Peyer's patch (tissue), 4 donors: ENCODE data around the gene CD164. TPM values are rescaled to one million over a fixed set of nuclear protein-coding genes. Genes with fewer than 3 reads are reported as not detected.
"Not testable (repeated sequence)": the region's sequence is repeated elsewhere in the genome, so short reads cannot be mapped to it uniquely, and the experiment has no call there.

Source experiments
- DNase-seq, 3 donors: peaks; one replicate each; pipeline ENCODE4 v3.0.0-alpha.2; 2017 to 2019
- H3K27ac ChIP-seq, 4 donors: fragments of 200-600 bp; sonication (generic); one replicate each; pipeline ENCODE4 v1.5.1; 2016 to 2019
- H3K27me3 ChIP-seq, 2 donors: fragments of 200-600 bp; sonication (generic); one replicate each; pipeline ENCODE4 v1.5.1; 2019
- H3K36me3 ChIP-seq, 3 donors: fragments of 200-600 bp; sonication (generic); one replicate each; pipeline ENCODE4 v1.5.1; 2016 to 2019
- H3K4me1 ChIP-seq, 4 donors: fragments of 200-600 bp; sonication (generic); one replicate each; pipeline ENCODE4 v1.5.1; 2016 to 2019
- H3K4me3 ChIP-seq, 4 donors: fragments of 200-600 bp; sonication (generic); 1 replicate in 3 of 4; 2 replicates in 1 of 4; pipeline ENCODE4 v1.5.1; 2016 to 2019; ENCODE audit warnings: mild to moderate bottlenecking in 1 of 4
- H3K9me3 ChIP-seq, 4 donors: fragments of 200-600 bp; sonication (generic); one replicate each; pipeline ENCODE4 v1.5.1; 2016 to 2019; ENCODE audit warnings: mild to moderate bottlenecking in 1 of 4
- POLR2A ChIP-seq, 2 donors: fragments of 450-650 bp; IDR thresholded peaks; one replicate each; pipeline ENCODE4 v1.5.1; 2017; ENCODE audit warnings: antibody characterized with exemption in 2 of 2, mild to moderate bottlenecking in 2 of 2, moderate library complexity in 2 of 2
- total RNA-seq, 4 donors: library from RNA; depleted of rRNA; stranded (reverse); fragments of >200 nt; gene quantifications; one replicate each; pipeline ENCODE4 v1.1.0, GENCODE V29; 2016
- TF ChIP-seq, protein P1 (sequence below), 6 experiments: fragments of 450-650 bp in 4 of 6; fragments of 200-600 bp in 2 of 6; sonication (generic) in 1 of 6; IDR thresholded peaks; one replicate each; pipeline ENCODE4 v1.5.1; 2017 to 2019; ENCODE audit warnings: antibody characterized with exemption in 6 of 6, mild to moderate bottlenecking in 3 of 6, moderate library complexity in 1 of 6

Gene CD164
- total RNA-seq, 4 donors from 2014 or later: 62.7 to 382 (median 216) TPM

DNA sequence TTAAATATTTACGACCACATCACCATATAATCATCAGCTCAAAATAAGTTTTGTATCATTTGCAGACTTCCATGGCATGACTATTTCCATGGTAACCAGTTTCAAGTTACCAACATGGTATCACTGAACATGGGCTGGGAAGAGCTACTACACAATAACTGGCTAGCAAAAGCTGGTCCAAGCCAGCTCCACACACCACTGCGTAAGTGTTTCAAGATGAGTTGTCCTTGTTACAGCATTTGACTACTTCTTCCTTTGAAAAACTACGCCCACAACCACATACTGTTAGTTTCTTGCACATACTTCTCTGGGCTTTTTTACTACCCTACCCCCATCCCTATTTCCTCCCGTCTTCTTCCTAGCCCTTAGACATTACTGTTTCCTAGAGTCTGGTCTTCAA lies 8.5 kb downstream of the CD164 start:
- TF ChIP-seq, protein P1, sequence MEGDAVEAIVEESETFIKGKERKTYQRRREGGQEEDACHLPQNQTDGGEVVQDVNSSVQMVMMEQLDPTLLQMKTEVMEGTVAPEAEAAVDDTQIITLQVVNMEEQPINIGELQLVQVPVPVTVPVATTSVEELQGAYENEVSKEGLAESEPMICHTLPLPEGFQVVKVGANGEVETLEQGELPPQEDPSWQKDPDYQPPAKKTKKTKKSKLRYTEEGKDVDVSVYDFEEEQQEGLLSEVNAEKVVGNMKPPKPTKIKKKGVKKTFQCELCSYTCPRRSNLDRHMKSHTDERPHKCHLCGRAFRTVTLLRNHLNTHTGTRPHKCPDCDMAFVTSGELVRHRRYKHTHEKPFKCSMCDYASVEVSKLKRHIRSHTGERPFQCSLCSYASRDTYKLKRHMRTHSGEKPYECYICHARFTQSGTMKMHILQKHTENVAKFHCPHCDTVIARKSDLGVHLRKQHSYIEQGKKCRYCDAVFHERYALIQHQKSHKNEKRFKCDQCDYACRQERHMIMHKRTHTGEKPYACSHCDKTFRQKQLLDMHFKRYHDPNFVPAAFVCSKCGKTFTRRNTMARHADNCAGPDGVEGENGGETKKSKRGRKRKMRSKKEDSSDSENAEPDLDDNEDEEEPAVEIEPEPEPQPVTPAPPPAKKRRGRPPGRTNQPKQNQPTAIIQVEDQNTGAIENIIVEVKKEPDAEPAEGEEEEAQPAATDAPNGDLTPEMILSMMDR (IDR thresholded peaks at IDR 0.05): no peak
- TF ChIP-seq POLR2A (IDR thresholded peaks at IDR 0.05): no peak
- DNase-seq: no peak
- no peak overlapping the region for H3K4me3 ChIP-seq
- peaks cover 0 to 16% (median under 1%) of the 10 kb centered on the region in 4 donors for H3K4me1 ChIP-seq
- H3K36me3 ChIP-seq: peaks cover 0 to 95% (median 7%) of the 10 kb centered on the region in 3 donors
- H3K9me3 ChIP-seq: no peaks in the 10 kb centered on the region
- H3K27me3 ChIP-seq: no peaks in the 10 kb centered on the region
- H3K27ac ChIP-seq: no peak overlapping the region

- no peak overlapping the region for H3K4me3 ChIP-seq
- no peaks in the 10 kb centered on the region for H3K27me3 ChIP-seq
- H3K9me3 ChIP-seq: no peaks in the 10 kb centered on the region
- peaks cover 0 to 97% (median 7%) of the 10 kb centered on the region in 3 donors for H3K36me3 ChIP-seq
- no peak for TF ChIP-seq POLR2A (IDR thresholded peaks at IDR 0.05)
- TF ChIP-seq, protein P1 (IDR thresholded peaks at IDR 0.05): no peak
- no peak overlapping the region for H3K27ac ChIP-seq
- no peak for DNase-seq
- H3K4me1 ChIP-seq: peaks cover 0 to 11% (median 0%) of the 10 kb centered on the region in 4 donors
Measured at GRCh38 chr6:109373331-109373730, 8.9 kb downstream of the CD164 start.

- H3K27ac ChIP-seq: no peak overlapping the region
- TF ChIP-seq, protein P1 (IDR thresholded peaks at IDR 0.05): no peak
- no peak for TF ChIP-seq POLR2A (IDR thresholded peaks at IDR 0.05)
- no peak for DNase-seq
- no peaks in the 10 kb centered on the region for H3K4me1 ChIP-seq
- H3K9me3 ChIP-seq: no peaks in the 10 kb centered on the region
- no peaks in the 10 kb centered on the region for H3K27me3 ChIP-seq
- no peak overlapping the region for H3K4me3 ChIP-seq
- H3K36me3 ChIP-seq: peaks cover 0 to 97% (median 7%) of the 10 kb centered on the region in 3 donors
Measured at GRCh38 chr6:109372130-109372529, 10.1 kb downstream of the CD164 start.

DNA sequence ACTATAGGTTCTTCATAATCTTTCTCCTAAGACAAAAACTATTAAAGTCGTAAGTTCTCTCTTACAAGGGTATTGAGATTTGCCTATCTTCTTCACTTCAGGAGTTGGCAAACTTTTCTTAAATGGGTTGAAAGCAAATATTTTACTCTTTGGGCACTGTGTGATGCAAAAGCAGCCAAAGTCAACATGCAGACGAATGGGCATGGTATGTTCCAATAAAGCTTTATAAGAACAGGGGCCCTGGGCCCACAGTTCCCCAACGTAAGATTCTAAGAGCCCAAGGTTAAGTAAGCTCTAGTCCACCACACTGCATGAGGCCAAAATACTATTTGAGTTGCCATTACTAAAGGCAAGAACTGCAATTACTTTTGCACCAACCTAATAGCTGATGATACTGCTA lies 11.5 kb downstream of the CD164 start:
- Histone ChIP-seq H3K4me3 (no peak overlapping the region), H3K4me1 (no peaks in the 10 kb centered on the region), H3K27me3 (no peaks in the 10 kb centered on the region), H3K9me3 (no peaks in the 10 kb centered on the region), H3K36me3 (peaks cover 0 to 97% (median 7%) of the 10 kb centered on the region in 3 donors), H3K27ac (no peak overlapping the region)
- TF ChIP-seq, protein P1 (IDR thresholded peaks at IDR 0.05): no peak
- TF ChIP-seq POLR2A (IDR thresholded peaks at IDR 0.05): no peak
- no peak for DNase-seq

GRCh38 chr6:109370336-109370735 lies 11.9 kb downstream of the CD164 start:
- Histone ChIP-seq H3K4me3 (no peak overlapping the region), H3K4me1 (no peaks in the 10 kb centered on the region), H3K27ac (no peak overlapping the region), H3K36me3 (peaks cover 0 to 96% (median 7%) of the 10 kb centered on the region in 3 donors), H3K27me3 (no peaks in the 10 kb centered on the region), H3K9me3 (no peaks in the 10 kb centered on the region)
- TF ChIP-seq, protein P1 (IDR thresholded peaks at IDR 0.05): no peak
- TF ChIP-seq POLR2A (IDR thresholded peaks at IDR 0.05): no peak
- no peak for DNase-seq

GRCh38 chr6:109369728-109370127 lies 12.5 kb downstream of the CD164 start:
- H3K9me3 ChIP-seq: no peaks in the 10 kb centered on the region
- H3K27ac ChIP-seq: no peak overlapping the region
- H3K27me3 ChIP-seq: no peaks in the 10 kb centered on the region
- TF ChIP-seq POLR2A (IDR thresholded peaks at IDR 0.05): no peak
- TF ChIP-seq, protein P1 (IDR thresholded peaks at IDR 0.05): no peak
- H3K4me3 ChIP-seq: no peak overlapping the region
- H3K4me1 ChIP-seq: no peaks in the 10 kb centered on the region
- no peak for DNase-seq
- peaks cover 0 to 96% (median 7%) of the 10 kb centered on the region in 3 donors for H3K36me3 ChIP-seq

DNA sequence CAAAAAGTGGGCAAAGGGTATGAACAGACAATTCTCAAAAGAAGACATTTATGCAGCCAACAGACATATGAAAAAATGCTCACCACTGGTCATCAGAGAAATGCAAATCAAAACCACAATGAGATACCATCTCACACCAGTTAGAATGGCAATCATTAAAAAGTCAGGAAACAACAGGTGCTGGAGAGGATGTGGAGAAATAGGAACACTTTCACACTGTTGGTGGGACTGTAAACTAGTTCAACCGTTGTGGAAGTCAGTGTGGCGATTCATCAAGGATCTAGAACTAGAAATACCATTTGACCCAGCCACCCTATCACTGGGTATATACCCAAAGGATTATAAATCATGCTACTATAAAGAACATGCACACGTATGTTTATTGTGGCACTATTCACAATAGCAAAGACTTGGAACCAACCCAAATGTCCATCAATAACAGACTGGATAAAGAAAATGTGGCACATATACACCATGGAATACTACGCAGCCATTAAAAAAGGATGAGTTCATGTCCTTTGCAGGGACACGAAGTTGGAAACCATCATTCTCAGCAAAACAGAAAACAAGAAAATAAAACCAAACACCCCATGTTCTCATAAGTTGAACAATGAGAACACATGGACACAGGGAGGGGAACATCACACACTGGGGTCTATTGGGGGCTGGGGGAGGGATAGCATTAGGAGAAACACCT lies 17.7 kb downstream of the CD164 start:
- DNase-seq, H3K27me3 ChIP-seq, H3K27ac ChIP-seq, H3K4me1 ChIP-seq, H3K4me3 ChIP-seq, H3K9me3 ChIP-seq: not testable (repeated sequence)
- H3K36me3 ChIP-seq: peaks cover 0 to 73% (median 0%) of the 10 kb centered on the region in 3 donors
